C4-2B (cell line): ENCODE data around the gene POLE.

Source experiments
- ZFX ChIP-seq: fragments of 450-650 bp; IDR thresholded peaks from 2 replicates; pipeline ENCODE4 v1.6.1; 2017
- TF ChIP-seq, protein P1 (sequence below): fragments of 450-650 bp; conservative IDR thresholded peaks from 2 replicates; pipeline ENCODE4 v1.5.1; 2017; ENCODE audit warnings: mild to moderate bottlenecking

GRCh38 chr12:132578118-132578517, 109.0 kb downstream of the POLE start:
- TF ChIP-seq, protein P1, sequence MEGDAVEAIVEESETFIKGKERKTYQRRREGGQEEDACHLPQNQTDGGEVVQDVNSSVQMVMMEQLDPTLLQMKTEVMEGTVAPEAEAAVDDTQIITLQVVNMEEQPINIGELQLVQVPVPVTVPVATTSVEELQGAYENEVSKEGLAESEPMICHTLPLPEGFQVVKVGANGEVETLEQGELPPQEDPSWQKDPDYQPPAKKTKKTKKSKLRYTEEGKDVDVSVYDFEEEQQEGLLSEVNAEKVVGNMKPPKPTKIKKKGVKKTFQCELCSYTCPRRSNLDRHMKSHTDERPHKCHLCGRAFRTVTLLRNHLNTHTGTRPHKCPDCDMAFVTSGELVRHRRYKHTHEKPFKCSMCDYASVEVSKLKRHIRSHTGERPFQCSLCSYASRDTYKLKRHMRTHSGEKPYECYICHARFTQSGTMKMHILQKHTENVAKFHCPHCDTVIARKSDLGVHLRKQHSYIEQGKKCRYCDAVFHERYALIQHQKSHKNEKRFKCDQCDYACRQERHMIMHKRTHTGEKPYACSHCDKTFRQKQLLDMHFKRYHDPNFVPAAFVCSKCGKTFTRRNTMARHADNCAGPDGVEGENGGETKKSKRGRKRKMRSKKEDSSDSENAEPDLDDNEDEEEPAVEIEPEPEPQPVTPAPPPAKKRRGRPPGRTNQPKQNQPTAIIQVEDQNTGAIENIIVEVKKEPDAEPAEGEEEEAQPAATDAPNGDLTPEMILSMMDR = no peak
- no peak for TF ChIP-seq ZFX
